Osteoblast (primary cell): Measurements from ENCODE around the gene IL1RL2. TPM values are rescaled to one million over a fixed set of nuclear protein-coding genes. Genes with fewer than 3 reads are reported as not detected.

ENCODE experiments used
- DNase-seq: peaks from one replicate; pipeline ENCODE4 v3.0.0; 2011; ENCODE audit warnings: low spot score, mixed read lengths; ENCODE audit not compliant: insufficient read length; ENCODE audit errors: missing footprints
- H2AFZ ChIP-seq: 2 replicates; pipeline ENCODE4 v1.6.0; 2011; ENCODE audit warnings: mild to moderate bottlenecking, low read length
- H3K27ac ChIP-seq: 2 replicates; pipeline ENCODE4 v1.5.1; 2011; ENCODE audit warnings: mild to moderate bottlenecking, low read depth, low read length, moderate library complexity
- H3K27me3 ChIP-seq: 2 replicates; pipeline ENCODE4 v1.6.0; 2012; ENCODE audit warnings: mild to moderate bottlenecking, control low read depth, inconsistent platforms, low read length, moderate library complexity; ENCODE audit not compliant: insufficient read depth
- H3K36me3 ChIP-seq: 2 replicates; pipeline ENCODE4 v1.5.1; 2011; ENCODE audit warnings: mild to moderate bottlenecking, low read length, control low read depth, moderate library complexity; ENCODE audit not compliant: insufficient read depth
- H3K4me1 ChIP-seq: 2 replicates; pipeline ENCODE4 v1.5.1; 2011; ENCODE audit warnings: mild to moderate bottlenecking, low read length, control low read depth, moderate library complexity; ENCODE audit not compliant: insufficient read depth
- H3K4me2 ChIP-seq: 2 replicates; pipeline ENCODE4 v1.6.0; 2011; ENCODE audit warnings: mild to moderate bottlenecking, low read length; ENCODE audit not compliant: insufficient read depth
- H3K4me3 ChIP-seq: fragments of 200-600 bp; sonication (generic); 3 replicates; pipeline ENCODE4 v1.5.1; 2012; ENCODE audit warnings: mild to moderate bottlenecking, low read length, inconsistent platforms; ENCODE audit not compliant: insufficient read depth
- H3K79me2 ChIP-seq: 2 replicates; pipeline ENCODE4 v1.6.0; 2012; ENCODE audit warnings: mild to moderate bottlenecking, low read length, control low read depth, inconsistent platforms; ENCODE audit not compliant: insufficient read depth
- H3K9me3 ChIP-seq: 2 replicates; pipeline ENCODE4 v1.5.1; 2011; ENCODE audit warnings: low read depth, low read length, control low read depth
- H4K20me1 ChIP-seq: 2 replicates; pipeline ENCODE4 v1.6.0; 2012; ENCODE audit warnings: mild to moderate bottlenecking, low read length, control low read depth; ENCODE audit not compliant: insufficient read depth
- total RNA-seq: library from RNA; depleted of rRNA; stranded (reverse); fragments of >200 nt; gene quantifications from 2 replicates; pipeline ENCODE4 v1.2.3, GENCODE V29; 2012
- TF ChIP-seq, protein P1 (sequence below): IDR thresholded peaks from 2 replicates; pipeline ENCODE4 v1.5.1; 2011; ENCODE audit warnings: mild to moderate bottlenecking, low read depth, low read length, moderate library complexity; ENCODE audit errors: extremely low read depth

IL1RL2 gene
- 0.72 and 1.2 TPM in 2 replicates for total RNA-seq

DNA sequence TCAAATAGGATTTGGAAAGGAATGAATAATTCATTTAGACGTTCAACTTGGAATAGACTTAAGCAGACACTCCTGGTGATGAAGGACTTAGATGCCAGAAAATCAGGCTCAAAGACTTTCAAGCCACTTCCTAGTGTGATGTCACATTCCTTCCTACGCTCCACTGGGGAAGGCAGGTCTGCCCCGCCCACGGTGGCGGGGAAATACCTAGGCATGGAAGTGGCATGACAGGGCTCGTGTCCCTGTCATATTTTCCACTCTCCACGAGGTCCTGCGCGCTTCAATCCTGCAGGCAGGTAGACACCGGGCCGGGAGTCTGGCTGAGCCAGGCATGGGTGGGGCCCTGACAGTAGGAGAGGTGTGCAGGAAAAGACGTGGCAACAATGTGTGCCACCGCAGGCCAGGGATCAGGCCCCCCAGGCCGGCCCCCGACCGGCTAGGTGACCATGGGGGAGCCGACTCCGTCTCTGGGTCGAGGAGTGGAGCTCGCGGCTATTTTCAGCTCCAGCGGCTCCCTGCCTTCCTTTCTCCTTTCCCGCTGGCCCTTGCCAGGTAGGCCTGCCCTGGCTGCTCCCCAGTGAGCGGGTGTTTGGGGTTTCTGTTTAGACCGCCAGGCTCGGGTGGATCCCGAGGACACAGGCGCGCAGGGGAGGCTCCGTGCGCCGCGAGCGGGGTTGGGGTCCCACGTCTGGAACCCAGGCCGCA is at the start of gene IL1RL2:
IL1RL2 (plus strand) TSS at position 233 of the 705 bp plus-strand sequence. CDS start 845 bp downstream, outside the sequence.
- peak within 1 kb of the TSS; percentile 77 for H3K4me3 ChIP-seq
- peak; percentile 76 for DNase-seq
- TF ChIP-seq, protein P1, sequence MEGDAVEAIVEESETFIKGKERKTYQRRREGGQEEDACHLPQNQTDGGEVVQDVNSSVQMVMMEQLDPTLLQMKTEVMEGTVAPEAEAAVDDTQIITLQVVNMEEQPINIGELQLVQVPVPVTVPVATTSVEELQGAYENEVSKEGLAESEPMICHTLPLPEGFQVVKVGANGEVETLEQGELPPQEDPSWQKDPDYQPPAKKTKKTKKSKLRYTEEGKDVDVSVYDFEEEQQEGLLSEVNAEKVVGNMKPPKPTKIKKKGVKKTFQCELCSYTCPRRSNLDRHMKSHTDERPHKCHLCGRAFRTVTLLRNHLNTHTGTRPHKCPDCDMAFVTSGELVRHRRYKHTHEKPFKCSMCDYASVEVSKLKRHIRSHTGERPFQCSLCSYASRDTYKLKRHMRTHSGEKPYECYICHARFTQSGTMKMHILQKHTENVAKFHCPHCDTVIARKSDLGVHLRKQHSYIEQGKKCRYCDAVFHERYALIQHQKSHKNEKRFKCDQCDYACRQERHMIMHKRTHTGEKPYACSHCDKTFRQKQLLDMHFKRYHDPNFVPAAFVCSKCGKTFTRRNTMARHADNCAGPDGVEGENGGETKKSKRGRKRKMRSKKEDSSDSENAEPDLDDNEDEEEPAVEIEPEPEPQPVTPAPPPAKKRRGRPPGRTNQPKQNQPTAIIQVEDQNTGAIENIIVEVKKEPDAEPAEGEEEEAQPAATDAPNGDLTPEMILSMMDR: no peak
- peaks cover 2% of the 10 kb centered on the region for H3K4me1 ChIP-seq
- no peaks in the 10 kb centered on the region for H3K36me3 ChIP-seq
- H3K79me2 ChIP-seq: no peaks in the 10 kb centered on the region
- H3K4me2 ChIP-seq: peak within 1 kb of the TSS; percentile 84
- peak within 1 kb of the TSS; percentile 71 for H3K27ac ChIP-seq
- H2AFZ ChIP-seq: peak within 1 kb of the TSS; percentile 95
- no peaks in the 10 kb centered on the region for H4K20me1 ChIP-seq
- H3K27me3 ChIP-seq: no peaks in the 10 kb centered on the region
- no peaks in the 10 kb centered on the region for H3K9me3 ChIP-seq

DNA sequence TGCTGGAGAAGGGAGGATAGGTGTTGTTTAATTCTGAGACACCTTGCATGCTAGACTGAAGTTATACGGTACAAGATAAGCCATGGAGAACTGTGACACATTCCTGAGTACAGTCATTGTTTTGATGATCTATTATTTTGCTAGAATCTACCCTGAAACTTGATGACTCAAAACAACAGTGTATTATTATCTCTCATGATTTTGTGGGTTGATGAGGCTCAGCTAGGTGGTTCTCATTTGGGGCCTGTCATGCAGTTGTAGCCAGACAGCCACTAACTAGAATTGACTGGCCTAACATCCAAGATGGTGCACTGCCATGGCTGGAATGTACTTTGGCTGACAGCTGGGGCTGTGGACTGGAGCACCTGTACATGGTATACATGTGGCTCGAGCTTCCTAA is 49.7 kb upstream of the IL1RL2 start:
- Histone ChIP-seq H3K36me3 (no peaks in the 10 kb centered on the region), H3K9me3 (no peaks in the 10 kb centered on the region), H3K4me2 (no peak overlapping the region), H2AFZ (no peak overlapping the region), H4K20me1 (no peaks in the 10 kb centered on the region), H3K4me3 (no peak overlapping the region), H3K79me2 (peaks cover under 1% of the 10 kb centered on the region), H3K27ac (no peak overlapping the region), H3K27me3 (no peaks in the 10 kb centered on the region), H3K4me1 (peaks cover 13% of the 10 kb centered on the region)
- TF ChIP-seq, protein P1: no peak
- no peak for DNase-seq

DNA sequence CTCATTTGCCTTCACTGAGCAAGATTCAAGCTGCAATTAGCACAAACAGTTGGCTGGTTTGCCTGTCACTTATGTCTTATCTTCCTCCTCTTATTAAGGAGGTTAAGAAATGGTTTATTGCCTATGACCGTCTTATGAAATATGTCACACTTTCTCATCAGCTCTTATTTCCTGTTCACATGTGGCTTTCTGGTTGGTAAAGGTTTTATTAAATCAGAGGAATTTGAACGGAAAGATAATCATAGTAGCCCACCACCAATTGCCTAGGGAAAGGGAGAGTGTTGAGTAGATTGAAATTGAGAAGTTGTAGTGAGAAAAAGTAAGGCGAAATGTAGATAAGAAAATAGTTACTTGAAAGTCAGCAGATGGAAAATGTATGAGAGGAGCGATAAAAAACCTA is 48.5 kb upstream of the IL1RL2 start:
- H4K20me1 ChIP-seq: no peaks in the 10 kb centered on the region
- H3K4me2 ChIP-seq: no peak overlapping the region
- no peak overlapping the region for H3K4me3 ChIP-seq
- no peaks in the 10 kb centered on the region for H3K9me3 ChIP-seq
- DNase-seq: no peak
- peaks cover 14% of the 10 kb centered on the region for H3K4me1 ChIP-seq
- no peaks in the 10 kb centered on the region for H3K27me3 ChIP-seq
- H3K79me2 ChIP-seq: peaks cover 8% of the 10 kb centered on the region
- TF ChIP-seq, protein P1: no peak
- no peaks in the 10 kb centered on the region for H3K36me3 ChIP-seq
- H3K27ac ChIP-seq: no peak overlapping the region
- H2AFZ ChIP-seq: no peak overlapping the region

DNA sequence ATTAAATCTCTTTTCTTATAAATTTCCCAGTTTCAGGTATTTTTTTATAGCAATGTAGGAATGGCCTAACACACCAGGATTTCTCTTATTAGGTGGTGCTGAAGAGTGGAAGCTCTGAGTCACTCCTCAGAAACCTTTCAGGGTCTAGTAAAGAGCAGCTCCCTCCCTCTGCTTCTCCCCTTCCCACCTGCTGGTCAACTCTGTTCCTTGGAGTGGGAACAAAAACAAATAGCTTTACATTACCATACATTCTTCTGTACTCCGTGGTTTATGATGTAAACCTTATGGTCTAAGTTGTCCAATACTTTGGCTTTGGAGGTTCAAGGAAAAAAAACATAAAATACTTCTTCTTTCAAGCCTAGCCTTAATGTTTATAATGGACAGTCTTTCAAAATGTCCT is 47.0 kb upstream of the IL1RL2 start:
- Histone ChIP-seq H3K36me3 (peaks cover 7% of the 10 kb centered on the region), H4K20me1 (no peaks in the 10 kb centered on the region), H3K27me3 (no peaks in the 10 kb centered on the region), H3K9me3 (peaks cover 5% of the 10 kb centered on the region), H3K4me3 (no peak overlapping the region), H3K4me2 (no peak overlapping the region), H2AFZ (no peak overlapping the region), H3K4me1 (peaks cover 20% of the 10 kb centered on the region), H3K79me2 (peaks cover 23% of the 10 kb centered on the region), H3K27ac (no peak overlapping the region)
- DNase-seq: no peak
- TF ChIP-seq, protein P1: no peak
